HG03469 (cell line): ENCODE data around the gene ANKMY1.

ENCODE experiments used
- ATAC-seq: cut with Tn5 transposase; IDR thresholded peaks from one replicate; pipeline ENCODE4 v1.9.1; 2021; ENCODE audit warnings: mild to moderate bottlenecking, moderate library complexity, moderate number of reproducible peaks; ENCODE audit not compliant: unreplicated experiment

ANKMY1 gene

GRCh38 chr2:240451791-240452461, 105.9 kb downstream of the ANKMY1 start:
- no peak for ATAC-seq

- ATAC-seq: no peak
Observed at GRCh38 chr2:240451108-240451611, 106.6 kb downstream of the ANKMY1 start.

GRCh38 chr2:240450532-240451107, 107.2 kb downstream of the ANKMY1 start:
- no peak for ATAC-seq

- no peak for ATAC-seq
Observed at GRCh38 chr2:240449764-240450531, 107.8 kb downstream of the ANKMY1 start.

GRCh38 chr2:240448387-240449274, 109.2 kb downstream of the ANKMY1 start:
- ATAC-seq: no peak

- ATAC-seq: no peak
Observed at GRCh38 chr2:240447934-240448333, 109.9 kb downstream of the ANKMY1 start.

GRCh38 chr2:240447331-240447730, 110.5 kb downstream of the ANKMY1 start:
- no peak for ATAC-seq

- no peak for ATAC-seq
Observed at GRCh38 chr2:240446664-240447175, 111.1 kb downstream of the ANKMY1 start.

- ATAC-seq: no peak
Observed at GRCh38 chr2:240445961-240446663, 111.7 kb downstream of the ANKMY1 start.

- no peak for ATAC-seq
Observed at GRCh38 chr2:240444464-240444863, 113.3 kb downstream of the ANKMY1 start.

- ATAC-seq: no peak
Observed at GRCh38 chr2:240443891-240444301, 113.9 kb downstream of the ANKMY1 start.

- no peak for ATAC-seq
Observed at GRCh38 chr2:240442891-240443715, 114.7 kb downstream of the ANKMY1 start.

- ATAC-seq: no peak
Observed at GRCh38 chr2:240441993-240442411, 115.8 kb downstream of the ANKMY1 start.

GRCh38 chr2:240441326-240441992, 116.3 kb downstream of the ANKMY1 start:
- no peak for ATAC-seq

GRCh38 chr2:240440704-240441320, 117.0 kb downstream of the ANKMY1 start:
- no peak for ATAC-seq

GRCh38 chr2:240440251-240440650, 117.5 kb downstream of the ANKMY1 start:
- ATAC-seq: no peak

- no peak for ATAC-seq
Observed at GRCh38 chr2:240439698-240440151, 118.1 kb downstream of the ANKMY1 start.
